GM18508 (cell line): ENCODE measurements around the gene FASTKD1.

ENCODE experiments used
- ATAC-seq: cut with Tn5 transposase; IDR thresholded peaks from one replicate; pipeline ENCODE4 v1.9.1; 2021; ENCODE audit warnings: moderate number of reproducible peaks; ENCODE audit not compliant: insufficient read depth, unreplicated experiment

FASTKD1 gene

GRCh38 chr2:169509955-169510354 is 63.7 kb downstream of the FASTKD1 start:
- no peak for ATAC-seq

- no peak for ATAC-seq
Measured at GRCh38 chr2:169509298-169509885, 64.3 kb downstream of the FASTKD1 start, which contains the start of gene KLHL41. KLHL41 (plus strand) TSS chr2:169509702; CDS start chr2:169509779, 77 bp downstream.

GRCh38 chr2:169507698-169508097 is 66.0 kb downstream of the FASTKD1 start:
- ATAC-seq, result no peak

- no peak for ATAC-seq
Measured at GRCh38 chr2:169504651-169505050, 69.0 kb downstream of the FASTKD1 start.

- no peak for ATAC-seq
Measured at GRCh38 chr2:169495310-169495928, 78.2 kb downstream of the FASTKD1 start.

- ATAC-seq, result no peak
Measured at GRCh38 chr2:169493360-169493759, 80.3 kb downstream of the FASTKD1 start.

- ATAC-seq, result no peak
Measured at GRCh38 chr2:169491378-169491777, 82.3 kb downstream of the FASTKD1 start.

- no peak for ATAC-seq
Measured at GRCh38 chr2:169490834-169491233, 82.8 kb downstream of the FASTKD1 start.

- ATAC-seq, result no peak
Measured at GRCh38 chr2:169486487-169486886, 87.2 kb downstream of the FASTKD1 start.

- ATAC-seq, result no peak
Measured at GRCh38 chr2:169485650-169486138, 88.0 kb downstream of the FASTKD1 start.

- ATAC-seq, result no peak
Measured at GRCh38 chr2:169480079-169480465, 93.6 kb downstream of the FASTKD1 start.
